HL-60 (cell line): Measurements from ENCODE around the gene GPNMB.

Experiments used
- DNase-seq, 2 experiments: peaks; one replicate each; pipeline ENCODE4 v3.0.0-alpha.2; 2010 to 2020; ENCODE audit warnings: low read depth in 1 of 2, low spot score in 1 of 2
- H3K27ac ChIP-seq: fragments of 250-450 bp; sonication (Bioruptor Pico); replicated peaks from 2 replicates; pipeline ENCODE4 v1.5.1; 2020; ENCODE audit warnings: mild to moderate bottlenecking, moderate library complexity
- H3K27me3 ChIP-seq: fragments of 250-450 bp; sonication (Bioruptor Pico); 2 replicates; pipeline ENCODE4 v1.5.1; 2021; ENCODE audit warnings: mild to moderate bottlenecking, moderate library complexity; ENCODE audit not compliant: insufficient read depth, poor library complexity, severe bottlenecking
- H3K4me3 ChIP-seq: replicated peaks from 2 replicates; pipeline ENCODE4 v1.5.1; 2011; ENCODE audit warnings: mild to moderate bottlenecking, control low read depth, low read length; ENCODE audit not compliant: insufficient read depth
- CTCF ChIP-seq: IDR thresholded peaks from one replicate; pipeline ENCODE4 v1.5.1; 2011; ENCODE audit warnings: low read length, control low read depth, inconsistent platforms; ENCODE audit not compliant: insufficient read depth
- GABPA ChIP-seq: IDR thresholded peaks from 2 replicates; pipeline ENCODE4 v1.6.1; 2012; ENCODE audit warnings: low read depth
- POLR2AphosphoS5 ChIP-seq: IDR thresholded peaks from 2 replicates; pipeline ENCODE4 v1.6.1; 2012; ENCODE audit warnings: low read depth
- REST ChIP-seq: IDR thresholded peaks from 2 replicates; pipeline ENCODE4 v1.6.1; 2012; ENCODE audit warnings: low read depth; ENCODE audit not compliant: insufficient replicate concordance
- SPI1 ChIP-seq: IDR thresholded peaks from 2 replicates; pipeline ENCODE4 v1.6.1; 2012; ENCODE audit warnings: low read depth, mild to moderate bottlenecking, borderline replicate concordance

GPNMB gene

GRCh38 chr7:23298141-23298881, 51.7 kb downstream of the GPNMB start:
- H3K27me3 ChIP-seq, result no peaks in the 10 kb centered on the region
- peak overlapping the region; percentile 99 for H3K4me3 ChIP-seq
- no peak for DNase-seq
- H3K27ac ChIP-seq, result peak overlapping the region; percentile 80
- no peak for TF ChIP-seq REST
- TF ChIP-seq SPI1, result no peak
- TF ChIP-seq CTCF, result no peak
- TF ChIP-seq POLR2AphosphoS5, result no peak

GRCh38 chr7:23298885-23299769, 52.6 kb downstream of the GPNMB start, which contains the start of gene MALSU1:
TSS of gene MALSU1 (plus strand) at chr7:23299339. CDS start at chr7:23299353, 14 bp downstream.
- Histone ChIP-seq H3K27ac (peak within 1 kb of the TSS; percentile 80), H3K27me3 (no peaks in the 10 kb centered on the region), H3K4me3 (peak within 1 kb of the TSS; percentile 99)
- DNase-seq, result peak; percentile 91 to 97
- TF ChIP-seq GABPA, result peak; percentile 80
- no peak for TF ChIP-seq SPI1
- peak; percentile 87 for TF ChIP-seq POLR2AphosphoS5
- peak; percentile 28 for TF ChIP-seq REST
- TF ChIP-seq CTCF, result no peak

GRCh38 chr7:23299770-23300300, 53.3 kb downstream of the GPNMB start:
- Histone ChIP-seq H3K27me3 (no peaks in the 10 kb centered on the region), H3K4me3 (peak overlapping the region; percentile 99), H3K27ac (peak overlapping the region; percentile 80)
- no peak for TF ChIP-seq SPI1
- no peak for TF ChIP-seq REST
- TF ChIP-seq CTCF, result no peak
- no peak for TF ChIP-seq GABPA
- no peak for TF ChIP-seq POLR2AphosphoS5
- DNase-seq, result peak in 1 of 2 experiments; percentile 17
